Measurements from ENCODE around the gene CD300A.
"Not testable (repeated sequence)": the region's sequence is repeated elsewhere in the genome, so short reads cannot be mapped to it uniquely, and the experiment has no call there.

CD300A gene

DNA sequence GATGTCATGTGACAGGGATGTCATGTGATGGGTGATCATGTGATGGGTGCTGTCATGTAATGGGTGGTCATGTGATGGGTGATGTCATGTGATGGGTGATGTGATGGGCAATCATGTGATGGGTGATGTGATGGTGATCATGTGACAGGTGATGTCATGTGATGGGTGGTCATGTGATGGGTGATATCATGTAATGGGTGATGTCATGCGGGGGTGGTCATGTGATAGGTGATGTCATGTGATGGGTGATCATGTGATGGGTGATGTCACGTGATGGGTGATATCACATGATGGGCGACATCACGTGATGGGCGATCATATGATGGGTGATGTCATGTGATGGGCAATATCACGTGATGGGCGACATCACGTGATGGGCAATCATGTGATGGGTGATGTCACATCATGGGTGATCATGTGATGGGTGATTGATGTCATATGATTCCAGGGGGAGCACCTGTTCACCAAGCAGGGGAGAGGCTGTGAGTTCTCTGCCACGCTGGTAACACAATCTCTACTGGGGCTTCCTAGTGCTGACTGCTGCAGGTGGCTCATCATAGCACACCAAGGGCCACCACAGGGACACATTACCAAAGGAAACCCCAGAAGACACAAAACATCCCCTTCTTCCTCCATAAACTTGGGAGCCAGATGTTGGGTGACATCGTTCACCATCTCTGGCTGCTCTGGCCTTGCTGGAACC is 48.3 kb downstream of the CD300A start:
- no peak overlapping the region for H3K4me3 ChIP-seq (ENCODE audit: low read depth, low read length)
- TF ChIP-seq MYC (IDR thresholded peaks at IDR 0.05; ENCODE audit: low read depth, low read length) (no peak), POLR2A (IDR thresholded peaks at IDR 0.05; ENCODE audit: extremely low read depth, insufficient read length) (no peak)
- DNase-seq (ENCODE audit: low read depth), result no peak

DNA sequence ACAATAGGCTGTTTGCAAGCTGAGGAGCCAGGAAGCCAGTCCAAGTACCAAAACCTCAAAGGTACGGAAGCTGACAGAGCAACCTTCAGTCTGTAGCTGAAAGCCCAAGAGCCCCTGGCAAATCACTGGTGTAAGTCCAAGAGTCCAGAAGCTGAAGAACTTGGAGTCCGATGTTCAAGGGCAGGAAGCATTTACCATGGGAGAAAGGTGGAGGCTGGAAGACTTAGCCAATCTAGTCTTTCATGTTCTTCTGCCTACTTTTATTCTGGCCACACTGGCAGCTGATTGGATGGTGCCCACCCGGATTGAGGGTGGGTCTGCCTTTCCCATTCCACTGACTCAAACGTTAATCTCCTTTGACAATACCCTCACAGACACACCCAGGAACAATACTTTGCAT is 49.5 kb downstream of the CD300A start:
- no peak for DNase-seq (ENCODE audit: low read depth)
- TF ChIP-seq, protein P1, sequence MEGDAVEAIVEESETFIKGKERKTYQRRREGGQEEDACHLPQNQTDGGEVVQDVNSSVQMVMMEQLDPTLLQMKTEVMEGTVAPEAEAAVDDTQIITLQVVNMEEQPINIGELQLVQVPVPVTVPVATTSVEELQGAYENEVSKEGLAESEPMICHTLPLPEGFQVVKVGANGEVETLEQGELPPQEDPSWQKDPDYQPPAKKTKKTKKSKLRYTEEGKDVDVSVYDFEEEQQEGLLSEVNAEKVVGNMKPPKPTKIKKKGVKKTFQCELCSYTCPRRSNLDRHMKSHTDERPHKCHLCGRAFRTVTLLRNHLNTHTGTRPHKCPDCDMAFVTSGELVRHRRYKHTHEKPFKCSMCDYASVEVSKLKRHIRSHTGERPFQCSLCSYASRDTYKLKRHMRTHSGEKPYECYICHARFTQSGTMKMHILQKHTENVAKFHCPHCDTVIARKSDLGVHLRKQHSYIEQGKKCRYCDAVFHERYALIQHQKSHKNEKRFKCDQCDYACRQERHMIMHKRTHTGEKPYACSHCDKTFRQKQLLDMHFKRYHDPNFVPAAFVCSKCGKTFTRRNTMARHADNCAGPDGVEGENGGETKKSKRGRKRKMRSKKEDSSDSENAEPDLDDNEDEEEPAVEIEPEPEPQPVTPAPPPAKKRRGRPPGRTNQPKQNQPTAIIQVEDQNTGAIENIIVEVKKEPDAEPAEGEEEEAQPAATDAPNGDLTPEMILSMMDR (IDR thresholded peaks at IDR 0.05; ENCODE audit: low read depth, low read length), result no peak
- TF ChIP-seq, protein P2, sequence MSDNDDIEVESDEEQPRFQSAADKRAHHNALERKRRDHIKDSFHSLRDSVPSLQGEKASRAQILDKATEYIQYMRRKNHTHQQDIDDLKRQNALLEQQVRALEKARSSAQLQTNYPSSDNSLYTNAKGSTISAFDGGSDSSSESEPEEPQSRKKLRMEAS (IDR thresholded peaks at IDR 0.05; ENCODE audit: low read depth, low read length), result no peak
- no peak for TF ChIP-seq POLR2A (IDR thresholded peaks at IDR 0.05; ENCODE audit: extremely low read depth, insufficient read length)
- no peak for TF ChIP-seq MYC (IDR thresholded peaks at IDR 0.05; ENCODE audit: low read depth, low read length)
- no peak overlapping the region for H3K4me3 ChIP-seq (ENCODE audit: low read depth, low read length)

- no peak overlapping the region for H3K4me3 ChIP-seq (ENCODE audit: low read depth, low read length)
- no peak for DNase-seq (ENCODE audit: low read depth)
- TF ChIP-seq, protein P1 (IDR thresholded peaks at IDR 0.05; ENCODE audit: low read depth, low read length), result no peak
- TF ChIP-seq, protein P2 (IDR thresholded peaks at IDR 0.05; ENCODE audit: low read depth, low read length), result no peak
- TF ChIP-seq POLR2A (IDR thresholded peaks at IDR 0.05; ENCODE audit: extremely low read depth, insufficient read length) (no peak), MYC (IDR thresholded peaks at IDR 0.05; ENCODE audit: low read depth, low read length) (no peak)
Observed at GRCh38 chr17:74516561-74517328, 50.3 kb downstream of the CD300A start.

DNA sequence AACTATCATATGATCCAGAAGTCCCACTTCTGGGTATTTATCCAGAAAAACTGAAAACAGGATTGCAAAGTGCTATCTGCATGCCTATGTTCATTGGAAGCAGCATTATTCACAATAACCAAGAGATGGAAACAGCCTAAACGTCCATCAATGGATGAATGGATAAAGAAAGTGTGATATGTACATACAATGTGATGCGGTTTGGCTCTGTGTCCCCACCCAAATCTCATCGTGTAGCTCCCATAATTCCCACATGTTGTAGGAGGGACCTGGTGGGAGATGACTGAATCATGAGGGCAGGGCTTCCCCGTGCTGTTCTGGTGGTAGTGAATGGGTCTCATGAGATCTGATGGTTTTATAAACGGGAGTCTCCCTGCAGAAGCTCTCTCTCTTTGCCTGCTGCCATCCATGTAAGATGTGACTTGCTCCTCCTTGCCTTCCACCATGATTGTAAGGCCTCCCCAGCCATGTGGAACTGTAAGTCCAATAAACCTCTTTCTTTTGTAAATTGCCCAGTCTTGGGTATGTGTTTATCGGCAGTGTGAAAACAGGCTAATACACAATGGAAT is 52.1 kb downstream of the CD300A start:
- not testable (repeated sequence) for H3K4me3 ChIP-seq (ENCODE audit: low read depth, low read length); DNase-seq (ENCODE audit: low read depth)

- TF ChIP-seq MYC (IDR thresholded peaks at IDR 0.05; ENCODE audit: low read depth, low read length) (0 out of 2 replicates have a peak, but pooled peaks have one; percentile 36), POLR2A (IDR thresholded peaks at IDR 0.05; ENCODE audit: extremely low read depth, insufficient read length) (no peak)
- TF ChIP-seq, protein P1 (IDR thresholded peaks at IDR 0.05; ENCODE audit: low read depth, low read length), result no peak
- TF ChIP-seq, protein P2 (IDR thresholded peaks at IDR 0.05; ENCODE audit: low read depth, low read length), result no peak
- no peak overlapping the region for H3K4me3 ChIP-seq (ENCODE audit: low read depth, low read length)
- DNase-seq (ENCODE audit: low read depth), result peak; percentile 90
Observed at GRCh38 chr17:74520016-74520434, 53.6 kb downstream of the CD300A start.

DNA sequence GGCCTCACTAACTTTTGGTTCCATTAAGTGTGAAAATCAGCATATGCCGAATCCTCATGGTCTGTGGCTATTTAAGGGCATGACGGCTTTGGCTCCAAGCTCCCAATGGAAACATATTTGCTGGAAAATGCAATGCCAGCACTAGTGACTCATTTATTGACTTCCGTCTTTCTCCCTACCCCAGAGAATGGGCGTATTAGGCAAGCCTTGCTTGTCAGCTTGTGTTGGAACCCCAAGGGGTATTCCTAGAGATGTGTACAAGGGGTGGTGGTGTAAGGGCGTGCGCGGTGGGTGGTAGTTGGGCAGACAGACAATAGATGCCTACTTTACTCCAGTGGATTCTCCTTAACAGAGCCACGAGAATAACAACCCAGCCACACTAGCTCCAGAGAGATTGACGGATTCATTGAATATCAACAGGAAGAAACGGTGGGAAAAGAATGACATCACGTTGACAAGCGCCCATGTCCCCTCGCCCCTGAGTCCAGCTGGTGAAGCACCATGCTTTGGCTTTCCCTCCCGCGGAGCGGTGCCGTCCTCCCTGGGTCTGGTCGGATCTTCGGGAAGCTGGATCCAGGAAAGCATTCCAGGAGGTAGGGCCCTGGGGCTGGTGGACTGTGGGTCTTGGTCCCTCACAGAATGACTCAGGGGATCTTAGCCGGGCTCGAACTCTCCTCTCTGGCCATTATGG is 54.5 kb downstream of the CD300A start:
- DNase-seq (ENCODE audit: low read depth), result peak; percentile 95
- peak overlapping the region; percentile 52 for H3K4me3 ChIP-seq (ENCODE audit: low read depth, low read length)
- no peak for TF ChIP-seq POLR2A (IDR thresholded peaks at IDR 0.05; ENCODE audit: extremely low read depth, insufficient read length)
- TF ChIP-seq, protein P1 (IDR thresholded peaks at IDR 0.05; ENCODE audit: low read depth, low read length), result no peak
- TF ChIP-seq, protein P2 (IDR thresholded peaks at IDR 0.05; ENCODE audit: low read depth, low read length), result peak; percentile 10; the same call in 1 of the 2 replicates
- peak; percentile 39; the same call in 1 of the 2 replicates for TF ChIP-seq MYC (IDR thresholded peaks at IDR 0.05; ENCODE audit: low read depth, low read length)

Measured in NB4 (cell line).